SK-N-DZ (cell line): ENCODE data around the gene VPS35.

Source experiments
- DNase-seq: peaks from one replicate; pipeline ENCODE4 v3.0.0-alpha.2; 2015; ENCODE audit warnings: low spot score

The VPS35 gene

GRCh38 chr16:46620266-46621005 lies 68.5 kb downstream of the VPS35 start:
- no peak for DNase-seq

- DNase-seq = no peak
Measured at GRCh38 chr16:46618516-46618915, 70.5 kb downstream of the VPS35 start.

GRCh38 chr16:46614006-46614405 lies 75.0 kb downstream of the VPS35 start:
- no peak for DNase-seq

DNA sequence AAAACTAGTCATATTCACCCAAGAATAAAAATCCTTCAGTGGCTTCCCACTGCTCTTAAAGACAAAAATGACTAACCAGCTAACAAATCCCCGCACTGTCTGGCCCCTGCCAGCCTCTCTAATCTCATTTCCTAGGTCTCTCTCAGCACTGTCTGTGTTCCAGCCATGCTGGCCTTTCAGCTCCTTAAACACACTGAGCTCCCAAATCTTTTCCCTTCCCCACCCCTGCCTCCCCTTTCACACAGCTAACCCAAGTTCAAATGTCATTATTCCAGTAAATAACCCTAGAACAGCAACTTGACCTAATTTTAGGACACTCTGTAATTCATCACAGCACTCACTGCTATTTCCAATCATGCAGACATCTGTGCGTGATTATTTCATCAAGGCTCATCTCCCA lies 75.6 kb downstream of the VPS35 start:
- DNase-seq = peak; percentile 51

GRCh38 chr16:46612121-46612520 lies 76.9 kb downstream of the VPS35 start:
- no peak for DNase-seq

DNA sequence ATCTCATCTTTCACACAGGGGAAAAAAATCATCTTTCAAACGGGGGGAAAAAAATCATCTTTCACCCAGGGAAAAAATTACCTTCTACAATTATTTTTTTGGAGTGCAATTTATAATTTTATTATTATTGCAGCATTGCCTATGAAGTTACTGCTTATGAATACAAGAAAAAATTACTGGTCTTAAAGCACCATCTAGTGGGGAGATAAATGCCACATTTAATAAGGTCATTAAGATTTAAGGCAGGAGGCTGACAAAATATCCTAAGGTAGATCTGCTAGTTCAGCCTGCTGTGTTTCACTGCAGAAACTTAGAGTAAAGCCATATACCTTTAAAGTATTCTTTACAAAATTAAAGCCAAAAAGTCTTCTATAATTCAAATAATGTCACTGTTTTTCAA lies 81.4 kb downstream of the VPS35 start:
- DNase-seq = peak; percentile 29

DNA sequence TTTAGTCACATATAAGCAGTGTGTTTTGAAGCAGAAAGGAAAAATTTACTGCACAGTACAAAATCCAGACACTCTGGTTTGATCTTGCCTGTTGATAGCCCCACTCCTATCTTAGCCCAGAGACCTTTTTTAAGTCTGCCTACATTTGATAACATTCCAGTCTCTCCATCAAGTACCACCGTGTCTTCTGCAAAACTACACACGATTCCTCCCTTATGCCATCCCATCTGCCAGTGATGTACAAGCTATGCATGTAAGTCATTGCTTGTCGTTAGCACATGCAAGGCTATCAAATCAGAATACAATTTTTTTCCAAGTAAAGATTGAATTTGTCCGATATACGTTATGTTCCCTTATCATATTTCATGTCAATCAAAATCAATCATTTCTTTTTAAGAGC lies 82.7 kb downstream of the VPS35 start:
- DNase-seq = no peak
